Measurements from ENCODE around the gene HIC1. TPM values are rescaled to one million over a fixed set of nuclear protein-coding genes. Genes with fewer than 3 reads are reported as not detected.

The HIC1 gene
- total RNA-seq (2013), result 7.3 TPM
- polyA plus RNA-seq (10 to 100 TPM in 1 of 3 donors, under 1 TPM in 2; 0.13 to 14.2 (median 0.30) TPM), polyA minus RNA-seq (79.5 and 97.5 TPM in 2 replicates), total RNA-seq (4.5 to 61.9 (median 34.5) reads per million in 11 experiments)

DNA sequence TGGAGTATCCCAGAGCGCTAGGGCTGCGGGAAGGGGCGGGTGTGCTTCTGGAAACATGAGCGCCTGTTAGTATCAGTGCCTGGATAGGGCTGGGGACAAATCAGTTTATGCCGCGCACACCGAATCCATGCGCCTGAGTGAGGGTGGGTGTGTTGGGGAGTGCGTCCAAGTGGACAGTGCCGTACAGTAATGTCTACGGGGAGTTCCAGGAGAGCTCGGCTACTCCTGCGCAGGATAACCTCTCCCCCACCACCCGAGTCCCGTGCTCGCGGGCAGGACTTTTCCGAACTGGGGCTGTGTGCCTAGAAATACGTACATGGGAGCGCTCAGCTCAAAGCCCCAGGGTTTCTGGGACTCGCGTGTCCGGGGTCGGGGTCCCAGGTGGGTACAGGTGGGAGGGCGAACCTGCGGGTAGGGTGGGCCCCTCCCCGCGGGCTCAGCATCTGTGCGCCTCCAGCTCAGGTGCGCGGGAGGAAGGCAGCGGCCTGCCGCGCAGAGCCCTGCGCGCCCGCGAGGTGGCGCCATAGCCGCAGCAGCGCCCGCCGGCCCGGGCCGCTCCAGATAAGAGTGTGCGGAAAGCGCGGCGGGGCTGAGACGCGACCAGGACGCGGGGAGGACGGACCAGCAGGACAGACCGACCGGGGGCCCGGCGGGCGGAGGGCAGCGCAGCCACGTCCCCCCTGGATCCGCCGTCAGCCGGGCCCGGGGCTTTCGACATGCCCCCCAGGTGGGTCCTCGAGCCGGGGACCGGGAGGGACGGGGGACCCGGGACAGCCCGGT is at the start of gene HIC1:
TSS of gene HIC1 (plus strand) at position 592 of the 780 bp plus-strand sequence. CDS start 1,588 bp downstream, outside the sequence.
- Mint-ChIP-seq H3K9me3 (peaks cover 0 to 19% (median 7%) of the 10 kb centered on the region in 7 donors), H3K27me3 (ENCODE audit: low read depth in 3 of 3) (peaks cover 35 to 75% (median 49%) of the 10 kb centered on the region in 3 donors), H3K27ac (peak within 1 kb of the TSS in 2 of 7 donors; percentile 2 to 75), H3K4me1 (peaks cover 33% of the 10 kb centered on the region), H3K36me3 (no peaks in the 10 kb centered on the region), H3K4me3 (peak within 1 kb of the TSS; percentile 67 to 82)
- Histone ChIP-seq H3K9ac (ENCODE audit: insufficient read depth, low read length, poor library complexity, severe bottlenecking) (peak within 1 kb of the TSS; percentile 65), H2AFZ (ENCODE audit: insufficient read depth, low read depth, low read length, poor library complexity, severe bottlenecking) (no peak within 1 kb of the TSS), H3K4me3 (replicated peaks in 1 of 3; ENCODE audit: low read depth in 2 of 3, low read length in 3 of 3) (peak within 1 kb of the TSS; percentile 7 to 78 (median 61)), H3K79me2 (ENCODE audit: insufficient read depth, low read length) (no peaks in the 10 kb centered on the region), H3K4me2 (replicated peaks; ENCODE audit: extremely low read depth, low read length, poor library complexity, severe bottlenecking) (peak within 1 kb of the TSS; percentile 85), H3K36me3 (replicated peaks in 1 of 2; ENCODE audit: control insufficient read depth in 1 of 2, insufficient read depth in 2 of 2, low read length in 2 of 2) (no peaks in the 10 kb centered on the region), H3K4me1 (ENCODE audit: control insufficient read depth in 1 of 2, insufficient read depth in 2 of 2, low read length in 2 of 2) (peaks cover 41 to 83% of the 10 kb centered on the region in 2 donors), H3K27ac (ENCODE audit: low read depth in 1 of 2, low read length in 2 of 2) (no peak within 1 kb of the TSS), H3K9me3 (replicated peaks in 1 of 2; ENCODE audit: control insufficient read depth in 1 of 2, insufficient read depth in 1 of 2, low read length in 2 of 2) (peaks cover 0 to 3% of the 10 kb centered on the region in 2 donors), H3K27me3 (ENCODE audit: control insufficient read depth in 2 of 2, insufficient read depth in 2 of 2, low read length in 2 of 2) (peaks cover 36 to 52% of the 10 kb centered on the region in 2 donors), H4K20me1 (ENCODE audit: insufficient read depth, low read length) (peaks cover 14% of the 10 kb centered on the region)
- DNase-seq, result peak; percentile 65 to 76 (median 74)
- WGBS (ENCODE audit: insufficient coverage), result under 1% methylated on average over 62 of the region's 72 CpGs
- TF ChIP-seq, protein P1, sequence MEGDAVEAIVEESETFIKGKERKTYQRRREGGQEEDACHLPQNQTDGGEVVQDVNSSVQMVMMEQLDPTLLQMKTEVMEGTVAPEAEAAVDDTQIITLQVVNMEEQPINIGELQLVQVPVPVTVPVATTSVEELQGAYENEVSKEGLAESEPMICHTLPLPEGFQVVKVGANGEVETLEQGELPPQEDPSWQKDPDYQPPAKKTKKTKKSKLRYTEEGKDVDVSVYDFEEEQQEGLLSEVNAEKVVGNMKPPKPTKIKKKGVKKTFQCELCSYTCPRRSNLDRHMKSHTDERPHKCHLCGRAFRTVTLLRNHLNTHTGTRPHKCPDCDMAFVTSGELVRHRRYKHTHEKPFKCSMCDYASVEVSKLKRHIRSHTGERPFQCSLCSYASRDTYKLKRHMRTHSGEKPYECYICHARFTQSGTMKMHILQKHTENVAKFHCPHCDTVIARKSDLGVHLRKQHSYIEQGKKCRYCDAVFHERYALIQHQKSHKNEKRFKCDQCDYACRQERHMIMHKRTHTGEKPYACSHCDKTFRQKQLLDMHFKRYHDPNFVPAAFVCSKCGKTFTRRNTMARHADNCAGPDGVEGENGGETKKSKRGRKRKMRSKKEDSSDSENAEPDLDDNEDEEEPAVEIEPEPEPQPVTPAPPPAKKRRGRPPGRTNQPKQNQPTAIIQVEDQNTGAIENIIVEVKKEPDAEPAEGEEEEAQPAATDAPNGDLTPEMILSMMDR (IDR thresholded peaks at IDR 0.05), result peak; percentile 97
- intact Hi-C loops (cut with micrococcal nuclease), result loop anchor here (1.0 to 10.0 kb wide), 6 partner anchors 68 to 298 kb away; no protein-coding TSS in a partner anchor

DNA sequence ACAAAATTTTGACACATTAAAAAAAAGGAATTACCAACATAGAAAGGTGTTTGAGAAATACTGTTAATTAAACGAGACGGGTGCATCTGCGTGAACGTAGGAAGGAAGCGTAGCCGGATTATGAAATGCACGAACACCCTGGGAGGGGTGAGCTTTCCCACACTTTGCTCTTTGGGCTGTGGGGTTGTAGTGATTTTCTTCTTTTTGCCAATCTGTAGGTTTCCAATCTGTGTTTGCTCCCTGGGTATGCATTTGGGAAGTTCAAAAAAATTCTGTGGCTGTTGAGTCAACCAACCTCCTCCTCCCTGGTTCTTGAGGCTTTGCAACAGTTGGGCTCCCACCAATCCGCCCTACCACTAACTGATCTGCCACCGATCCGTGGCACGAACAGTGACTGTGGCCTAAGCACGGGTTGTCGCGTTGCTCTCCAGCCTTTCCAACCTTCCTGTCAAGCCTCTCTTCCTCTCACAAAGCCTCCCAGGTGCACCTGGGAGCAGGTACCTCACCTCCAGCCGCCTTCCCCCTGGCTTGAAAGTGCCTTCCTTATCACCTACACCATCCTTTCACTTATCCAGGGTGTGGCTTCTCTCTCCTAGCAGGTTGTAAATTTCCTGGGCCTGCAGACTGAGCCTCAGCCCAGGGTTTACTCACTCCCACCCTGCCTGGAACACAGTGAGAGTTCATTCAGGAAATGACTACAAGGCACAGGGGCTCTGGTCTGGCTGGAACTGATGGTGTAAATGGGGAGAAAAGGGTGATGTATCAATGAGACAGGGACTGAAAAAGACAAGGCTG is 46.4 kb upstream of the HIC1 start:
- intact Hi-C loops (cut with micrococcal nuclease), result no loop called here
- Histone ChIP-seq H3K4me1 (ENCODE audit: control insufficient read depth in 1 of 2, insufficient read depth in 2 of 2, low read length in 2 of 2) (peaks cover 0 to 3% of the 10 kb centered on the region in 2 donors), H3K4me3 (replicated peaks in 1 of 3; ENCODE audit: low read depth in 2 of 3, low read length in 3 of 3) (no peak overlapping the region), H3K79me2 (ENCODE audit: insufficient read depth, low read length) (no peaks in the 10 kb centered on the region), H3K4me2 (replicated peaks; ENCODE audit: extremely low read depth, low read length, poor library complexity, severe bottlenecking) (no peak overlapping the region), H3K9me3 (replicated peaks in 1 of 2; ENCODE audit: control insufficient read depth in 1 of 2, insufficient read depth in 1 of 2, low read length in 2 of 2) (no peaks in the 10 kb centered on the region), H4K20me1 (ENCODE audit: insufficient read depth, low read length) (no peaks in the 10 kb centered on the region), H3K9ac (ENCODE audit: insufficient read depth, low read length, poor library complexity, severe bottlenecking) (no peak overlapping the region), H3K36me3 (replicated peaks in 1 of 2; ENCODE audit: control insufficient read depth in 1 of 2, insufficient read depth in 2 of 2, low read length in 2 of 2) (no peaks in the 10 kb centered on the region), H3K27me3 (ENCODE audit: control insufficient read depth in 2 of 2, insufficient read depth in 2 of 2, low read length in 2 of 2) (no peaks in the 10 kb centered on the region), H2AFZ (ENCODE audit: insufficient read depth, low read depth, low read length, poor library complexity, severe bottlenecking) (no peak overlapping the region), H3K27ac (ENCODE audit: low read depth in 1 of 2, low read length in 2 of 2) (no peak overlapping the region)
- Mint-ChIP-seq H3K4me1 (peaks cover 17% of the 10 kb centered on the region), H3K4me3 (no peak overlapping the region), H3K27ac (peak overlapping the region in 1 of 7 donors; percentile 44), H3K36me3 (no peaks in the 10 kb centered on the region), H3K27me3 (ENCODE audit: low read depth in 3 of 3) (peaks cover 0 to 12% (median 8%) of the 10 kb centered on the region in 3 donors), H3K9me3 (peaks cover 0 to 6% (median 0%) of the 10 kb centered on the region in 7 donors)
- no peak for DNase-seq
- WGBS (ENCODE audit: insufficient coverage), result 48% methylated on average over 15 of the region's 15 CpGs
- TF ChIP-seq, protein P1 (IDR thresholded peaks at IDR 0.05), result no peak
